Mononuclear cell (primary cell): Measurements from ENCODE around the gene ARSG. TPM values are rescaled to one million over a fixed set of nuclear protein-coding genes. Genes with fewer than 3 reads are reported as not detected.

Experiments
- H3K27me3 ChIP-seq: 2 replicates; pipeline ENCODE4 v1.6.0; 2011; ENCODE audit warnings: low read length, control low read depth; ENCODE audit not compliant: insufficient read depth
- H3K4me1 ChIP-seq: 2 replicates; pipeline ENCODE4 v1.5.1; 2011; ENCODE audit warnings: mild to moderate bottlenecking, low read length, control low read depth; ENCODE audit not compliant: insufficient read depth
- H3K4me3 ChIP-seq: 2 replicates; pipeline ENCODE4 v1.5.1; 2011; ENCODE audit warnings: mild to moderate bottlenecking, low read length, moderate library complexity
- H3K9me3 ChIP-seq: 2 replicates; pipeline ENCODE4 v1.5.1; 2011; ENCODE audit warnings: low read depth, mild to moderate bottlenecking, control low read depth, low read length
- total RNA-seq: library from RNA; depleted of rRNA; stranded (reverse); fragments of >200 nt; gene quantifications from one replicate; pipeline ENCODE4 v1.2.3, GENCODE V29; 2012

ARSG gene
- total RNA-seq, 1 donor, result 18.5 TPM

DNA sequence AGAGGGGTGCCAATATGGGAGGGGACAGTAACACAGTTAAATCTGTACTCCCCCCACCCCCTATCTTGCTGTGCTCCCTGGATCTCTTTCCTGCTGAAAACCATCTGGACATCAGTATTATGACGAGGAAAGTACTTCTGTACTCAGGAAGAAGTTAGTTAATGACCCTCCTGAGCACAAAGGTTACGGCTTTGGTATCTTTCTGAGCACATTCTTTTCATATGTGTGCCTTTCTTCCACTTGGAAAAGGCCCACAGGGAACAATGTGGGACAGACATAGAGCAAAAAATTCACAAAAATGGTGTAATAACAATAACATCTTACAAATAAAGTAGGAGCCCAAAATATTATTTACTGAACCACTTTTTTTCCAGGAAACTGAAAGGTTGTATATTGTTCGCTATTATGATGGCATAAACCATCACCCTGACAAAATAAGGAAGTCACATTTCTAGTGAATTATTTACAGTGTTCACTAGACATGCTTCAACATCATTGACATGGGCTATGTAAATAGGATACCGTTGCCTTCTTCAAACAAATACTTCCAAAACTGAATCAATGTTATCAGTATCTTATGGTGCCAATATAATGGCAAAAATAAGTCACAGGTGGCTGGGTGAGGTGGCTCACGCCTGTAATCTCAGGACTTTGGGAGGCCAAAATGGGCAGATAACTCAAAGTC is 160.5 kb downstream of the ARSG start:
- Histone ChIP-seq H3K27me3 (no peaks in the 10 kb centered on the region), H3K4me3 (no peak overlapping the region), H3K9me3 (no peaks in the 10 kb centered on the region), H3K4me1 (peaks cover 22% of the 10 kb centered on the region)

DNA sequence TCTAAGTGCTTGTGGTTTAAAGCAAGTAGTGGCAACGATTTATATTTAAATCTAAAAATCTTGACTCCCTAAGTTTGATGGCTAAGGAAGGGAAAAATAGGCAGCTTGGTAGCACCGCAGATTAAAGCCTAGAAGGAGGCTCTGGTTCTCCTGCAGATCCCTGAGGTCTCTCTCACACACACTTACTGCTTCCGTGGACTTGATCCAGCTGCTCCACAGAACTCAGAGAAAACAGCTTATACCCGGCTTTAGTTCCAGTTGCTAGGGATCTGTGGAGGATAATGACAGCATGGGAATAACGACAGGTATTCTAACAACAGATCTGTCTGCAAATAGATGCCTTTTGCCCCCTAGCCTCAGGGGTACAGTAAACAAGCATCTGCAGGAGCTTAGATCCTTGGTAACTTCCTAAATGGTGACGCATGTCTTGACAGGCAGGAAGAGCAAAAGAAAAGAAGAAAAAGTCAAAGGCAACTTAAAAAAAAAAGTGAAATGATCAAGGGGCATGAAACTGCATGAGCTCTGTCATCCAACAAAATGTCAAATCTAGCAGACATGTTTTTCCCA is 161.5 kb downstream of the ARSG start:
- Histone ChIP-seq H3K9me3 (no peaks in the 10 kb centered on the region), H3K4me1 (peaks cover 25% of the 10 kb centered on the region), H3K4me3 (no peak overlapping the region), H3K27me3 (no peaks in the 10 kb centered on the region)

DNA sequence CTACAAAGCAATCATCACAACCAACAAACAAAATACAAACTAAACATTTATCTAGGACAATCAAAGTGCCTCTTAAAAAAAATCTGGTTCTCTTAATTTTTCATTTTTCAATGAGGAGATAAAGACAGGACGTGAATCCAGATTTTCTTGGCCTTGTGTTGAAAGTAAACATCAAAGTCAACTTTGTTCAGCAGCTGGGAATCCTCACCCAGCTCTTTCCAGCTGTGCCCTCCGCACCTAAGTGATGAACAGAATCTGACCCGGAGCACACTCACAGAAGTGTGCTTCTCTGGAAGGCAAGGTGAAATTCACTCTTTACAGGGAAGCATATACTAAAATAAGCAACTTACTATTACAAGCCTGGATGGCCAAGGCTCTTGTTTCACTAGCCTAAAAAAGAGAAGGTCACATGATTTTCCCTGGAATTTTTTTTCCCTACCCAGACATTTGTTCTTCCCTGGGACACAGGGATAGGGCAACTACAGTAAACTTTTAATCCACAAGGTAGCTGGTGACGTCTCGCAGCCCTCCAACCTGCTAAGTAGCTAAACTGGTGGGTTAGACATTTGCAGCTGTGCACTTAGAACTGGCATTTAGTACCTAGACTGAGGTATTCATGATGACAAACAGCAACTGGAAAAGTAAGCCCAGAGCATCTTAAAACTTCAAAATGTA is 162.8 kb downstream of the ARSG start:
- no peaks in the 10 kb centered on the region for H3K27me3 ChIP-seq
- H3K4me3 ChIP-seq, result no peak overlapping the region
- H3K9me3 ChIP-seq, result no peaks in the 10 kb centered on the region
- peaks cover 31% of the 10 kb centered on the region for H3K4me1 ChIP-seq

GRCh38 chr17:68455901-68456338 is 164.6 kb downstream of the ARSG start:
- Histone ChIP-seq H3K27me3 (no peaks in the 10 kb centered on the region), H3K9me3 (no peaks in the 10 kb centered on the region), H3K4me1 (peaks cover 42% of the 10 kb centered on the region), H3K4me3 (peak overlapping the region; percentile 52)

GRCh38 chr17:68456339-68457167 is 165.3 kb downstream of the ARSG start:
- no peaks in the 10 kb centered on the region for H3K27me3 ChIP-seq
- peaks cover 49% of the 10 kb centered on the region for H3K4me1 ChIP-seq
- no peaks in the 10 kb centered on the region for H3K9me3 ChIP-seq
- H3K4me3 ChIP-seq, result peak overlapping the region; percentile 52

DNA sequence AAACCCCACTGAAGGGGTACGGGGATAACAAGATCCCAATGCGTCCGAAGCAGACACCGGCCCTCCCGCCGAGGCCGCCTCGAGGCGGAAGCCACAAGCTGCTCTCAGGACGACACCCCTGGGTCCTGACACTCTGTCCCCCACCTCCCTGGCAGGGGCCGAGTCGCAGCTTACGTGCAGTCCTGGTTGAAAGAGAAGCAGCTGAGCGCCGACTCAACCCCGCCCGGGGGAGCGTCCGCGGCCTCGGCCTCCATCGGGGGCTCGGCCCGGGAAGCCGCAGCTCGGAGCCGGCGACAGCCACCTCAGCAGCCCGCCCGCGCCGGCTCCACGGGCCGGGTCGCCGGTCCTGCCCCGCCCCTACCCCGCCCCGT is 165.9 kb downstream of the ARSG start, which contains the start of gene WIPI1:
Gene WIPI1, minus strand, starts transcription at position 329 of the 371 bp plus-strand sequence. Its CDS starts 75 bp downstream, at position 254.
- Histone ChIP-seq H3K4me1 (peaks cover 55% of the 10 kb centered on the region), H3K27me3 (no peaks in the 10 kb centered on the region), H3K9me3 (no peaks in the 10 kb centered on the region), H3K4me3 (peak within 1 kb of the TSS; percentile 52)

DNA sequence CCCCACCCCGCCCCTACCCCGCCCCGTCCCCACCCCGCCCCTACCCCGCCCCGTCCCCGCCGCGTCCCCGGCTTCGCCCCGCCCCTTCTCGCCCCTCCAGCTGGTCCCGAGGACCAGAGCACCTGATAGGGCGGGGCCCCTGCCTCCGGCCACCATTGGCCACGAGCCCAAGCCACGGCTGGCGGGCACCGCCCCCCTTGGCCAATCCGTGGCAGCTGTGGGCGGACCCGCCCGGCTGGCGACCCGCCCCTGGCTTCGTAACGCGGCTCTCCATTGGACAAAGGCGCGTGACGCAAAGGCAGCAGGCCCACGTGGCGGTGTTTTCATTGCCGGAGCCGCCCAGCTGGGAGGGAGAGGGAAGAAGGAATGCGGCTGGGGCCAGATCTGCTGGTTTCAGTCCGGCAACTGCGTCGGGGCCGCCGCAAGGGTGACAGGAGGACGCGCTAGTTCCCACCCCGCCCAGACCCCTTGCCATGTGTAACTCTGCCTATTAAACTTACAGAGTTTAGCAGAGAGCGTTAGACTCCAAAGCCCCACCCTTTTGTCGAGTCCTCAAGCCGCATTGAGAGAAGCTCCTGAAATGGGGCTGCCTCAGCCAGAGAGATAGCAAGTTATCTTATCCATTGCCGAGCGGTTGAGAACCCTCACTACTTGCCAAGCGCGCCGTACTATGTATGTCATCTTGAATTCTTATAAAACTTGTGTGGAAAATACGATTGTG is 166.4 kb downstream of the ARSG start:
- Histone ChIP-seq H3K4me3 (peak overlapping the region; percentile 40), H3K9me3 (no peaks in the 10 kb centered on the region), H3K27me3 (no peaks in the 10 kb centered on the region), H3K4me1 (peaks cover 60% of the 10 kb centered on the region)

- H3K4me1 ChIP-seq, result peaks cover 64% of the 10 kb centered on the region
- peak overlapping the region; percentile 40 for H3K4me3 ChIP-seq
- H3K27me3 ChIP-seq, result no peaks in the 10 kb centered on the region
- H3K9me3 ChIP-seq, result no peaks in the 10 kb centered on the region
These were observed 167.2 kb downstream of the ARSG start for GRCh38 chr17:68458260-68459036.

DNA sequence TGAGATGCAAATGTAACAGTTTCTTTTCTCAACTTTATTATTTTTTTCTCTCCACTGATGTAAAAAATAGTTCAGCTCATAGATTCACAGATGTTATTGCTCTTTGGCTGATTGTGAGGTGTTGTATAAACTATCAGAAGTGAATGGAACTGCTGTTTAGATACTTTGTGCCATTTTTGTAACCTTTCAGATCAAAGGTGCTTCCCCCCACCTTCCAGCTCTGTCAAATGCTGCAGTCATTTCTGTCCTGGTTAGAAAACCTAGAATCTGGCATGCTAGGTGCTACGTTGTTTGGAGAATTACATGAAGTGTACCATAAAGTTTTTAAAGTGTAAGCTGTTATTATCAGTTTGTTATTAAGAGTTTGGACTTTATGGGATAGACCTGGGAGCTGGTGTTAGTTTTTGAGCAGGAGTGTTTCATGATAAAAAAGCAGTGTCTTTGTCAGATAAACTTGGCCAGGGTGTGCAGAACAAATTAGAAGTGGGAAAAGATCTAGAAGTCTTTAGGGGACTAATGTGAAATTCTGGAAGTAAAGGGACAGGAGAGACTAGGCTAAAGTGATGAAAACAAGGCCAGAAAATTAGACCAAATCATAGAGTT is 167.8 kb downstream of the ARSG start:
- H3K4me1 ChIP-seq, result peaks cover 64% of the 10 kb centered on the region
- H3K9me3 ChIP-seq, result no peaks in the 10 kb centered on the region
- no peaks in the 10 kb centered on the region for H3K27me3 ChIP-seq
- no peak overlapping the region for H3K4me3 ChIP-seq

GRCh38 chr17:68460146-68460545 is 168.9 kb downstream of the ARSG start:
- H3K4me1 ChIP-seq, result peaks cover 59% of the 10 kb centered on the region
- no peaks in the 10 kb centered on the region for H3K9me3 ChIP-seq
- no peak overlapping the region for H3K4me3 ChIP-seq
- no peaks in the 10 kb centered on the region for H3K27me3 ChIP-seq

DNA sequence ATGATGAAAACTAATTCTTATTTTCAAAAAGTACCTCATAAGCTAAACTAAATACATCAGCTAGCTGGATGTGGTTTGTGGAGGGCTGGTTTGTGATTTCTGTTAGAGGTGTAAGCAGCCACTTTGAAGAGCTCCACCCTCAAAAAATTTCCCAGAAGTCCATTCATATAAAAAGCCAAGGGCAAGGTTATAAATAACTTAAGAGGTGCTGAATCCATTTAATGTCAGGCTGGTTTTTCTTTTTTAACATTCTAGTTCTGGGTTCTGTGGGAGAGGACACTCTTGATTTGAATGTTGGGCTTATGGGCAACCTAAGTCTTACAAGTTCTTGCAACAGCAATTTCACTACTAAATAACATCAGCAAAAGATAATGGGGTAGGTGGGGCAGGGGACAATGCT is 169.4 kb downstream of the ARSG start:
- peaks cover 53% of the 10 kb centered on the region for H3K4me1 ChIP-seq
- H3K4me3 ChIP-seq, result no peak overlapping the region
- H3K27me3 ChIP-seq, result no peaks in the 10 kb centered on the region

GRCh38 chr17:68461122-68461539 is 169.8 kb downstream of the ARSG start:
- Histone ChIP-seq H3K4me1 (peaks cover 49% of the 10 kb centered on the region), H3K4me3 (no peak overlapping the region), H3K9me3 (no peaks in the 10 kb centered on the region), H3K27me3 (no peaks in the 10 kb centered on the region)

More for the DNA sequence above, 169.4 kb downstream of the ARSG start:
- H3K9me3 ChIP-seq, result no peaks in the 10 kb centered on the region

DNA sequence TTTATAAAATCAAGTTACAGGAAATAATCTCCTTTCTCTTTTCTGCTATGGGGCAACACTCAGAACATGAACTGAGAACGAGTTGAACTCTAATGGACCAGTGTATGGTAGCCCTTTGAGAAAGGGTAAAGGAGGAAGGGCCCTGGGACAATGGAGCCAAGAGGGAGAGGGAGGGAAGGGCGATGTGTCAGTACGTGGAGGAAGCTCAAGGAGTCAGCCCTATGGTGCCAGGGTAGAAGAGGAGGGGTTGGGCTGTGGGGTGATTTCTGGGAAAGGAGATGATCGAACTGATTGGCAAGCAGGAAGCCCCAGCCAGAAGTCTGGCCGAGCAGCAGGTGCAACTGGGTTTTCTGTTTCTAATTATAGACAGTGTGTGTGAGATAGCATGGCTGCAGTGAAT is 170.3 kb downstream of the ARSG start:
- Histone ChIP-seq H3K4me1 (peaks cover 44% of the 10 kb centered on the region), H3K4me3 (no peak overlapping the region), H3K9me3 (no peaks in the 10 kb centered on the region), H3K27me3 (no peaks in the 10 kb centered on the region)
